Muscle of back (tissue), 11 donors: ENCODE results near the gene CBY3. TPM values are rescaled to one million over a fixed set of nuclear protein-coding genes. Genes with fewer than 3 reads are reported as not detected.
"Not testable (repeated sequence)": the region's sequence is repeated elsewhere in the genome, so short reads cannot be mapped to it uniquely, and the experiment has no call there.

Experiments used
- DNase-seq, 3 donors: peaks; one replicate each; pipeline versions ENCODE4 v3.0.0 to v3.0.0-alpha.2; 2013
- polyA plus RNA-seq, 10 donors: library from polyadenylated mRNA; unstranded; fragments of 120-200 nt; gene quantifications; one replicate each; pipeline ENCODE4 v1.2.1, GENCODE V29; 2013; ENCODE audit not compliant: insufficient read length in 10 of 10

The CBY3 gene
- polyA plus RNA-seq, 10 donors: 0.37 to 0.62 (median 0.48) TPM; not detected in 3

- peak; percentile 96 to 99 (median 99) for DNase-seq
These were observed 2.4 kb downstream of the CBY3 start for GRCh38 chr5:179678223-179679013.

GRCh38 chr5:179668391-179668790 is 12.4 kb downstream of the CBY3 start:
- peak in 2 of 3 donors; percentile 18 to 30 for DNase-seq

GRCh38 chr5:179661647-179662046 is 19.2 kb downstream of the CBY3 start:
- DNase-seq: not testable (repeated sequence)

GRCh38 chr5:179658179-179658856 is 22.5 kb downstream of the CBY3 start:
- DNase-seq: peak in 2 of 3 donors; percentile 9 to 48

- not testable (repeated sequence) for DNase-seq
These were observed 23.3 kb downstream of the CBY3 start for GRCh38 chr5:179657302-179658178.

- DNase-seq: not testable (repeated sequence)
These were observed 27.7 kb downstream of the CBY3 start for GRCh38 chr5:179653135-179653534.

- not testable (repeated sequence) for DNase-seq
These were observed 30.6 kb downstream of the CBY3 start for GRCh38 chr5:179650245-179650644.

- DNase-seq: not testable (repeated sequence)
These were observed 31.6 kb downstream of the CBY3 start for GRCh38 chr5:179649166-179649703.

- DNase-seq: no peak
These were observed 32.4 kb downstream of the CBY3 start for GRCh38 chr5:179648410-179648809.

- not testable (repeated sequence) for DNase-seq
These were observed 36.1 kb downstream of the CBY3 start for GRCh38 chr5:179644766-179645165.

GRCh38 chr5:179643141-179643920 is 37.5 kb downstream of the CBY3 start:
- DNase-seq: not testable (repeated sequence)

- DNase-seq: not testable (repeated sequence)
These were observed 38.2 kb downstream of the CBY3 start for GRCh38 chr5:179642626-179643025.

GRCh38 chr5:179641745-179642144 is 39.1 kb downstream of the CBY3 start:
- DNase-seq: not testable (repeated sequence)

GRCh38 chr5:179639296-179639695 is 41.5 kb downstream of the CBY3 start:
- DNase-seq: not testable (repeated sequence)

- not testable (repeated sequence) for DNase-seq
These were observed 46.3 kb downstream of the CBY3 start for GRCh38 chr5:179634370-179635172.

GRCh38 chr5:179633501-179634369 is 47.1 kb downstream of the CBY3 start:
- DNase-seq: not testable (repeated sequence)
